NB4 (cell line): Measurements from ENCODE around the gene RNF44.

ENCODE experiments used
- MAX ChIP-seq: IDR thresholded peaks from 2 replicates; pipeline ENCODE4 v1.6.1; 2011; ENCODE audit warnings: low read depth, low read length
- POLR2A ChIP-seq: IDR thresholded peaks from 2 replicates; pipeline ENCODE4 v1.6.1; 2011; ENCODE audit warnings: mild to moderate bottlenecking; ENCODE audit not compliant: insufficient read length; ENCODE audit errors: extremely low read depth
- TF ChIP-seq, protein P1 (sequence below): IDR thresholded peaks from one replicate; pipeline ENCODE4 v1.5.1; 2012; ENCODE audit warnings: low read depth, low read length

DNA sequence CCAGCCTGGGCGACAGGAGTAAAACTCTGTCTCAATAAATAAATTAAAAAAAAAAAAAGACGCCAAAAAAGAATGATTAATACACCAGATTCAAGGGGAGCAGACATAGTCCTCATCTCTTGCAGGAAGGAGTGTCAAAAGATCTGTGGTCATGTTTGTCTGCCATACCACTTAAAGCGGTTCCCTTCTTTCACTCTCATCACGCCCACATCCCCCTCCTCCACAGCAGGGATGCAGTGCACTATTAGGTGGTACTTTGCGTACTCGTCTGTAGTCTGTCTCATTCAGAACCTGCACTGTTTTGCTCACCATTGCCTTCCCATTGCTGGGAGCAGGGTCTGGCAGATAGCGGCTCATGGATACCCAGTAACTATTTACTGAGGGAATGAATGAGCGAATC, 23.2 kb upstream of the RNF44 start:
- TF ChIP-seq, protein P1, sequence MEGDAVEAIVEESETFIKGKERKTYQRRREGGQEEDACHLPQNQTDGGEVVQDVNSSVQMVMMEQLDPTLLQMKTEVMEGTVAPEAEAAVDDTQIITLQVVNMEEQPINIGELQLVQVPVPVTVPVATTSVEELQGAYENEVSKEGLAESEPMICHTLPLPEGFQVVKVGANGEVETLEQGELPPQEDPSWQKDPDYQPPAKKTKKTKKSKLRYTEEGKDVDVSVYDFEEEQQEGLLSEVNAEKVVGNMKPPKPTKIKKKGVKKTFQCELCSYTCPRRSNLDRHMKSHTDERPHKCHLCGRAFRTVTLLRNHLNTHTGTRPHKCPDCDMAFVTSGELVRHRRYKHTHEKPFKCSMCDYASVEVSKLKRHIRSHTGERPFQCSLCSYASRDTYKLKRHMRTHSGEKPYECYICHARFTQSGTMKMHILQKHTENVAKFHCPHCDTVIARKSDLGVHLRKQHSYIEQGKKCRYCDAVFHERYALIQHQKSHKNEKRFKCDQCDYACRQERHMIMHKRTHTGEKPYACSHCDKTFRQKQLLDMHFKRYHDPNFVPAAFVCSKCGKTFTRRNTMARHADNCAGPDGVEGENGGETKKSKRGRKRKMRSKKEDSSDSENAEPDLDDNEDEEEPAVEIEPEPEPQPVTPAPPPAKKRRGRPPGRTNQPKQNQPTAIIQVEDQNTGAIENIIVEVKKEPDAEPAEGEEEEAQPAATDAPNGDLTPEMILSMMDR = no peak
- TF ChIP-seq POLR2A = no peak
- no peak for TF ChIP-seq MAX
